ENCODE results near the gene LRIG2.

LRIG2 gene

GRCh38 chr1:113170519-113170918 lies 97.5 kb downstream of the LRIG2 start:
- DNase-seq (ENCODE audit: low read depth) = no peak
- TF ChIP-seq CTCF (IDR thresholded peaks at IDR 0.05; ENCODE audit: low read length, missing control alignments) = no peak
- no peak overlapping the region for H3K4me3 ChIP-seq (replicated peaks; ENCODE audit: low read depth, low read length)

- no peak for DNase-seq (ENCODE audit: low read depth)
- H3K4me3 ChIP-seq (replicated peaks; ENCODE audit: low read depth, low read length) = no peak overlapping the region
- TF ChIP-seq CTCF (IDR thresholded peaks at IDR 0.05; ENCODE audit: low read length, missing control alignments) = no peak
Observed at GRCh38 chr1:113178106-113178505, 105.1 kb downstream of the LRIG2 start.

GRCh38 chr1:113178522-113178921 lies 105.5 kb downstream of the LRIG2 start:
- no peak overlapping the region for H3K4me3 ChIP-seq (replicated peaks; ENCODE audit: low read depth, low read length)
- DNase-seq (ENCODE audit: low read depth) = peak; percentile 33
- peak; percentile 38 for TF ChIP-seq CTCF (IDR thresholded peaks at IDR 0.05; ENCODE audit: low read length, missing control alignments)

All from fibroblast of pulmonary artery (primary cell).